ENCODE measurements around the gene TEKT1. TPM values are rescaled to one million over a fixed set of nuclear protein-coding genes. Genes with fewer than 3 reads are reported as not detected.
A peak's percentile ranks its signal among the peaks of the same experiment; 100 is the strongest.

The TEKT1 gene
- total RNA-seq, 1 donor from 2014 or later, result not detected

DNA sequence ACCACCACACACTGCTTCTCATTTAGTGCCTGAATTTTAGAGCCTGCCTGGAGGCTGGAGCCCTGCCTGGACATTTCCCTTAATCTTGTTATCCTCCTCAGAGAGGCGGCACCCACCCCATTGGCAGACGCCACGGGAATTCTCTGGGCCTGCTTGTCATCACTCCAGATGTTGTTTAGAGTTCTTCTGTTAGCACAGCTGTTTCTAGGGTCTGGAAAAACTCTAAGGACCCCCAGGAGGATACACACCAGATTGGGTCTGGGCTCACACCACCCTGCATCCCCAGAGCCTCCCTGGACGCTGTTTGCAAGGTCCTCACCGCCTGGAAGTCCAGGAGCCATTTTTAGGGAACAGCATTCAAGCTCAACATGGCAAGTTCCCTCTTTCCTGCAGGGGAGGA, 76.2 kb downstream of the TEKT1 start:
- Histone ChIP-seq H3K9me3 (replicated peaks) (no peaks in the 10 kb centered on the region), H3K4me3 (peak overlapping the region; percentile 73), H3K27ac (replicated peaks) (peak overlapping the region; percentile 95), H3K27me3 (ENCODE audit: low read depth) (peaks cover 8% of the 10 kb centered on the region), H3K4me1 (peaks cover 69% of the 10 kb centered on the region), H3K36me3 (peaks cover 15% of the 10 kb centered on the region)
- intact Hi-C loops (cut with micrococcal nuclease), result no loop called here
- TF ChIP-seq, protein P1, sequence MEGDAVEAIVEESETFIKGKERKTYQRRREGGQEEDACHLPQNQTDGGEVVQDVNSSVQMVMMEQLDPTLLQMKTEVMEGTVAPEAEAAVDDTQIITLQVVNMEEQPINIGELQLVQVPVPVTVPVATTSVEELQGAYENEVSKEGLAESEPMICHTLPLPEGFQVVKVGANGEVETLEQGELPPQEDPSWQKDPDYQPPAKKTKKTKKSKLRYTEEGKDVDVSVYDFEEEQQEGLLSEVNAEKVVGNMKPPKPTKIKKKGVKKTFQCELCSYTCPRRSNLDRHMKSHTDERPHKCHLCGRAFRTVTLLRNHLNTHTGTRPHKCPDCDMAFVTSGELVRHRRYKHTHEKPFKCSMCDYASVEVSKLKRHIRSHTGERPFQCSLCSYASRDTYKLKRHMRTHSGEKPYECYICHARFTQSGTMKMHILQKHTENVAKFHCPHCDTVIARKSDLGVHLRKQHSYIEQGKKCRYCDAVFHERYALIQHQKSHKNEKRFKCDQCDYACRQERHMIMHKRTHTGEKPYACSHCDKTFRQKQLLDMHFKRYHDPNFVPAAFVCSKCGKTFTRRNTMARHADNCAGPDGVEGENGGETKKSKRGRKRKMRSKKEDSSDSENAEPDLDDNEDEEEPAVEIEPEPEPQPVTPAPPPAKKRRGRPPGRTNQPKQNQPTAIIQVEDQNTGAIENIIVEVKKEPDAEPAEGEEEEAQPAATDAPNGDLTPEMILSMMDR (IDR thresholded peaks at IDR 0.05; ENCODE audit: borderline replicate concordance), result no peak
- DNase-seq, result peak; percentile 76

DNA sequence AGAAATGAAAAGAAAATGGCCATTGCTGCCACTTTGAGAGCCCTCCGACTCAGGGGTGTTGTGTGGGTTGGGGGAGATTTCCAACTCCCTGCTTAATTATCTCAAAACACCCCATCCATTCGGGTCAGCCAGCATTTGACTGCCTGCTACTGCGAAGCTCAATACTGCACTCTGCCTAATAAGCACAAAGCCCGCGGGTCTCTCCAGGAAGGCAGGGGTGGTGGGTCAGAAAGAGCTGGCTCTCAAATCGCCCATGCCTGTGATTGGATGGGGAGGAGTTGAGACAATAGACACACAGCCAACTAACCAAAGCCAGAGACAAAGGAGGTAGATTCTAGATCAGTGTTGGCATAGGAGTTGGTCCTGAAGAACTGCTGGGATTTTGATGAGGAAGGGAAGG, 78.0 kb downstream of the TEKT1 start:
- no peak for DNase-seq
- intact Hi-C loops (cut with micrococcal nuclease), result no loop called here
- TF ChIP-seq, protein P1 (IDR thresholded peaks at IDR 0.05; ENCODE audit: borderline replicate concordance), result no peak
- Histone ChIP-seq H3K4me3 (peak overlapping the region; percentile 12), H3K9me3 (replicated peaks) (no peaks in the 10 kb centered on the region), H3K27ac (replicated peaks) (peak overlapping the region; percentile 95), H3K36me3 (no peaks in the 10 kb centered on the region), H3K27me3 (ENCODE audit: low read depth) (peaks cover 8% of the 10 kb centered on the region), H3K4me1 (peaks cover 66% of the 10 kb centered on the region)

DNA sequence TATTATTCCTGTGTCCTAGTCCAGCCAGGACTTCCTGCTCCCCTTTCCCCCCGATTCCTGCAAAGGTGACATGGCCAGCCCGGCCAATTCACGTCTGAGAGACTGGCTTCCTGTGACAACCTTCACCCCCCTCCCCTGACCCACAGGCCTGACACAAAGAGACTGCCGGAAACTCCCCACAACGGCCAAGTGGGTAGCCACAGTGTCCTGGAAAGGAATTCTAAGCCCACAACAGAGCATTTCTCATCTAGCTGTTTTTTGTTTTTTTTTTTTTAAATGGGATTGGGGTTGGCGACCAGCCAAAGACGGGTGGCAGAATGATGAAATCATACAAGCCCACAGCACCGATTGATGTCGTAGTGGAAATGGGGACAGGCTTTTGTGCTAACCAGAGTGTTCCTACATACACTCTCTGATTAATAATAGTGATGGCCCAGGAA, 78.5 kb downstream of the TEKT1 start:
- peaks cover 8% of the 10 kb centered on the region for H3K27me3 ChIP-seq (ENCODE audit: low read depth)
- H3K36me3 ChIP-seq, result no peaks in the 10 kb centered on the region
- peak overlapping the region; percentile 12 for H3K4me3 ChIP-seq
- no peaks in the 10 kb centered on the region for H3K9me3 ChIP-seq (replicated peaks)
- peaks cover 63% of the 10 kb centered on the region for H3K4me1 ChIP-seq
- peak; percentile 66 for DNase-seq
- TF ChIP-seq, protein P1 (IDR thresholded peaks at IDR 0.05; ENCODE audit: borderline replicate concordance), result no peak
- intact Hi-C loops (cut with micrococcal nuclease), result no loop called here
- H3K27ac ChIP-seq (replicated peaks), result peak overlapping the region; percentile 95

DNA sequence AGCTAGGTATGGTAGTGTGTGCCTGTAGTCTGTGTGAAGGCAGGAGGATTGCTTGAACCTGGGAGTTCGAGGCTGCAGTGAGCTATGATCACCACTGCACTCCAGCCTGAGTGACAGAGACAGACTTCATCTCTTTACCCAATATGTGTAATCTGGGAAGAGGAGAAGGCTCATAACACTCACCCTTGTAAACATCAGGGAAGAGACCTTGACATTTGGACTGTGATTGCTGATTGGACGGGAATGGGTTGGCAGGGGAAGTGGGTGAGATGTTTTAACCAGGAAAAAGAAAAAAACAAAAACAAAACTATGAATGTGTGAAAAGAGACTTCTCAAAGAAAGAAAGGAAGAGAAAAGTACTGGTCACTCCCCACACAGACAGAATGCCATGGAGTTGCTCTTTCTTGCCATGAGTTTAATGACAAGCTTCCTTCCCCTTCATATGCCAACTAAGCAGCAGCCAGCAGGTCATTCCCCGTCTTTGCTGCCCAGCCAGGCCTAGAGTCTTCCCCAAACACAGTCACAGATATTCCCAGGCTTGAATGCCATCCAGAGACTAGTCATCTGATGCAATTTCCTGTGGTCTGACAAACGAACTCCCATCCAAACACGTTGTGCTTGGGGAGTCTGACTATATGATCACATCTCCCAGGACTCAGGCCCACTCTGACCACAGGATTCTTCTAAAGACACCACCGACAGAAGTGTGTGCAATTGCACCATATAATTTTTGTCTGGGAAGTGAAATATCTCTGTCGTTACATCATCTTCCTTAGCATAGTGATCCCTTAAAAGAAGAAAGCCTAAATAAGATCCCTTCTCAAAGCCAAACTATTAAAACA, 79.2 kb downstream of the TEKT1 start:
- intact Hi-C loops (cut with micrococcal nuclease), result no loop called here
- peaks cover 8% of the 10 kb centered on the region for H3K27me3 ChIP-seq (ENCODE audit: low read depth)
- H3K27ac ChIP-seq (replicated peaks), result peak overlapping the region; percentile 95
- H3K4me1 ChIP-seq, result peaks cover 56% of the 10 kb centered on the region
- H3K9me3 ChIP-seq (replicated peaks), result no peaks in the 10 kb centered on the region
- H3K36me3 ChIP-seq, result no peaks in the 10 kb centered on the region
- TF ChIP-seq, protein P1 (IDR thresholded peaks at IDR 0.05; ENCODE audit: borderline replicate concordance), result no peak
- DNase-seq, result no peak
- H3K4me3 ChIP-seq, result peak overlapping the region; percentile 12

DNA sequence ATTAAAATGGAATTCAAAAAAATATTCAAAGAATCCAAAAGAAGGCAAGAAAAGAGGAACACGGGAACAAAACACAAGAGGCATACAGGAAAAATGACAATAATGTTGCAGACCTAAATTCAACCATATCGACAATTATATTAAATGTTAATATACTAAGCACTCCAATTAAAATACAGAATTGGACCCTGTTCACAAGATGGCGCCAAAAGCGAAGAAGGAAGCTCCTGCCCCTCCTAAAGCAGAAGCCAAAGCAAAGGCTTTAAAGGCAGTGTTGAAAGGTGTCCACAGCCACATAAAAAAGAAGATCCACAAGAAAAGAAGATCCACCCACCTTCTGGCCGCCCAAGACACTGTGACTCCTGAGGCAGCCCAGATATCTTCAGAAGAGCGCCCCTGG, 82.0 kb downstream of the TEKT1 start:
- Histone ChIP-seq H3K4me1 (peaks cover 32% of the 10 kb centered on the region), H3K27ac (replicated peaks) (no peak overlapping the region), H3K36me3 (no peaks in the 10 kb centered on the region), H3K9me3 (replicated peaks) (no peaks in the 10 kb centered on the region), H3K4me3 (no peak overlapping the region), H3K27me3 (ENCODE audit: low read depth) (no peaks in the 10 kb centered on the region)
- intact Hi-C loops (cut with micrococcal nuclease), result no loop called here
- no peak for DNase-seq
- TF ChIP-seq, protein P1 (IDR thresholded peaks at IDR 0.05; ENCODE audit: borderline replicate concordance), result no peak

Measured in left ventricle myocardium inferior (tissue), 1 donor.